HT1080 (cell line): ENCODE measurements around the gene ARHGAP40. TPM values are rescaled to one million over a fixed set of nuclear protein-coding genes. Genes with fewer than 3 reads are reported as not detected.
"Not testable (repeated sequence)": the region's sequence is repeated elsewhere in the genome, so short reads cannot be mapped to it uniquely, and the experiment has no call there.

Source experiments
- DNase-seq: peaks from one replicate; pipeline ENCODE4 v3.0.0-alpha.2; 2015; ENCODE audit warnings: low read depth
- total RNA-seq: library from RNA; depleted of rRNA; stranded (reverse); fragments of >200 nt; shearing (Covaris generic); gene quantifications from 2 replicates; pipeline ENCODE4 v1.2.3, GENCODE V29; 2014

Gene ARHGAP40
- total RNA-seq, 1 experiment from 2014 or later = 0.03 TPM

GRCh38 chr20:38586181-38586525, 15.5 kb upstream of the ARHGAP40 start:
- DNase-seq = no peak

- no peak for DNase-seq
These were observed 13.3 kb upstream of the ARHGAP40 start for GRCh38 chr20:38588303-38588702.

- no peak for DNase-seq
These were observed 12.3 kb upstream of the ARHGAP40 start for GRCh38 chr20:38589351-38589750.

- DNase-seq = no peak
These were observed 11.5 kb upstream of the ARHGAP40 start for GRCh38 chr20:38589967-38590675.

- DNase-seq = no peak
These were observed 10.7 kb upstream of the ARHGAP40 start for GRCh38 chr20:38590676-38591473.

GRCh38 chr20:38591474-38592410, 9.9 kb upstream of the ARHGAP40 start:
- DNase-seq = no peak

GRCh38 chr20:38592411-38592790, 9.2 kb upstream of the ARHGAP40 start:
- DNase-seq = not testable (repeated sequence)

- not testable (repeated sequence) for DNase-seq
These were observed 7.3 kb upstream of the ARHGAP40 start for GRCh38 chr20:38594281-38594680.

GRCh38 chr20:38595886-38596285, 5.7 kb upstream of the ARHGAP40 start:
- DNase-seq = not testable (repeated sequence)

- DNase-seq = no peak
These were observed 2.2 kb upstream of the ARHGAP40 start for GRCh38 chr20:38599410-38599882.

- DNase-seq = no peak
These were observed 1.6 kb upstream of the ARHGAP40 start for GRCh38 chr20:38600057-38600456.

- no peak for DNase-seq
These were observed 574 bp downstream of the ARHGAP40 start for GRCh38 chr20:38602185-38602581.

- DNase-seq = no peak
These were observed 1.7 kb downstream of the ARHGAP40 start for GRCh38 chr20:38603286-38603685.

GRCh38 chr20:38604873-38605303, 3.3 kb downstream of the ARHGAP40 start:
- DNase-seq = peak; percentile 87

GRCh38 chr20:38607351-38607750, 5.7 kb downstream of the ARHGAP40 start:
- DNase-seq = no peak

GRCh38 chr20:38608188-38608587, 6.6 kb downstream of the ARHGAP40 start:
- no peak for DNase-seq

- no peak for DNase-seq
These were observed 8.2 kb downstream of the ARHGAP40 start for GRCh38 chr20:38609815-38610214.

GRCh38 chr20:38610521-38610920, 8.9 kb downstream of the ARHGAP40 start:
- peak; percentile 60 for DNase-seq

GRCh38 chr20:38612751-38613515, 11.3 kb downstream of the ARHGAP40 start:
- DNase-seq = no peak

GRCh38 chr20:38615283-38615682, 13.7 kb downstream of the ARHGAP40 start:
- DNase-seq = no peak

GRCh38 chr20:38616457-38616856, 14.8 kb downstream of the ARHGAP40 start:
- no peak for DNase-seq
